A549 treated with CpdA at 1 μM for 4 hours (cell line): ENCODE measurements around the gene TXNL1. TPM values are rescaled to one million over a fixed set of nuclear protein-coding genes. Genes with fewer than 3 reads are reported as not detected.

Experiments
- total RNA-seq: library from RNA; stranded (reverse); fragments of 200-300 nt; extraction: Qiagen RNA extraction; gene quantifications from 5 replicates; pipeline ENCODE4 v1.2.3, GENCODE V29; 2022; ENCODE audit warnings: low read depth

The TXNL1 gene
- 62.6 to 70.3 TPM (median 68.2 TPM) in 5 replicates for total RNA-seq

GRCh38 chr18:56638232-56639103 lies at the start of gene TXNL1:
TSS of gene TXNL1 (minus strand) at chr18:56638592. CDS start at chr18:56638440, 152 bp downstream.

GRCh38 chr18:56650944-56651770 lies 12.8 kb upstream of the TXNL1 start, which contains the start of gene WDR7:
TSS of gene WDR7 (plus strand) at chr18:56651359. CDS start at chr18:56672516, 21,157 bp downstream.

Other genes starting within 250 kb of the TXNL1 start
- gene WDR7, start 12.8 kb upstream of the TXNL1 start, total RNA-seq, result 3.0 to 5.4 TPM (median 3.8 TPM) in 5 replicates